Right cardiac atrium (tissue), 5 donors: ENCODE data around the gene CACYBP. TPM values are rescaled to one million over a fixed set of nuclear protein-coding genes. Genes with fewer than 3 reads are reported as not detected.

Experiments used
- ATAC-seq, 2 donors: fragments of 200-7000 bp; cut with Tn5 transposase; one replicate each; pipeline versions ENCODE4 v1.8.0 to v1.9.1; 2020; ENCODE audit warnings: moderate library complexity in 2 of 2, mild to moderate bottlenecking in 1 of 2
- DNase-seq, 3 donors: peaks; one replicate each; pipeline ENCODE4 v3.0.0-alpha.2; 2020
- H3K27ac ChIP-seq: one replicate; pipeline ENCODE4 v1.5.1; 2013; ENCODE audit warnings: mild to moderate bottlenecking, low read length, control low read depth, moderate library complexity
- H3K27me3 ChIP-seq: one replicate; pipeline ENCODE4 v1.6.1; 2013; ENCODE audit not compliant: control insufficient read depth, insufficient read depth
- H3K4me1 ChIP-seq: one replicate; pipeline ENCODE4 v1.6.1; 2013; ENCODE audit warnings: low read length; ENCODE audit not compliant: control insufficient read depth, insufficient read depth
- H3K4me3 ChIP-seq: one replicate; pipeline ENCODE4 v1.5.1; 2013; ENCODE audit warnings: low read length, control low read depth
- H3K9me3 ChIP-seq: one replicate; pipeline ENCODE4 v1.6.1; 2013; ENCODE audit warnings: low read length; ENCODE audit not compliant: control insufficient read depth
- WGBS: extraction: QIAGEN DNeasy Blood & Tissue Kit; methylation state at CpG from one replicate; pipeline ENCODE4 v1.1.7; 2013; 5-methylcytosine and 5-hydroxymethylcytosine counted together
- intact Hi-C, 4 donors: fragments of 100-400 bp; cut with DNase I; formaldehyde crosslinking; loops; one replicate each; pipeline versions ENCODE4 v1.11.0 to v1.14.0; 2022 to 2023
- polyA plus RNA-seq: library from polyadenylated mRNA; stranded (reverse); fragments of 200-250 nt; gene quantifications from one replicate; pipeline ENCODE4 v1.2.3, GENCODE V29; 2013
- total RNA-seq, 4 donors: library from RNA; stranded (reverse); fragmentation: NEBNext Ultra II Directional; extraction: Animal tissue kit (Norgen Biotek cat#: 25700); gene quantifications; one replicate each; pipeline ENCODE4 v1.2.1, GENCODE V29; 2021
- donor health status: healthy with polysubstance abuse.
- donor health status: DM: no; HTN: yes; CAD: no.
- donor health status: DM: no; HTN: no; CAD: no.
- donor health status: DM: no; HTN: yes; CAD: no; lungs with severe emphysema.
- donor health status: DM: yes; HTN: yes; CAD: no.

Gene CACYBP
- total and polyA plus RNA-seq, 5 donors, result 52.9 to 81.1 (median 72.9) TPM

GRCh38 chr1:174974711-174975119, 25.0 kb upstream of the CACYBP start:
- Histone ChIP-seq H3K27me3 (no peaks in the 10 kb centered on the region), H3K4me1 (no peaks in the 10 kb centered on the region), H3K9me3 (no peaks in the 10 kb centered on the region), H3K4me3 (no peak overlapping the region), H3K27ac (no peak overlapping the region)
- 46% methylated on average over 2 of the region's 2 CpGs for WGBS
- peak; percentile 61 to 68 for ATAC-seq
- intact Hi-C loops, result no loop called here
- DNase-seq, result peak in 2 of 3 donors; percentile 63 to 75

GRCh38 chr1:174975764-174976163, 24.0 kb upstream of the CACYBP start:
- intact Hi-C loops, result no loop called here
- ATAC-seq (no peak), DNase-seq (no peak)
- Histone ChIP-seq H3K4me1 (no peaks in the 10 kb centered on the region), H3K27ac (no peak overlapping the region), H3K27me3 (no peaks in the 10 kb centered on the region), H3K4me3 (no peak overlapping the region), H3K9me3 (no peaks in the 10 kb centered on the region)
- WGBS, result 68% methylated on average over 1 of the region's 1 CpG

GRCh38 chr1:174976436-174977108, 23.2 kb upstream of the CACYBP start:
- Histone ChIP-seq H3K27ac (peak overlapping the region; percentile 37), H3K27me3 (no peaks in the 10 kb centered on the region), H3K9me3 (no peaks in the 10 kb centered on the region), H3K4me3 (no peak overlapping the region), H3K4me1 (no peaks in the 10 kb centered on the region)
- intact Hi-C loops, result no loop called here
- DNase-seq, result no peak
- ATAC-seq, result peak; percentile 66 to 68
- 63% methylated on average over 4 of the region's 4 CpGs for WGBS

- Histone ChIP-seq H3K9me3 (no peaks in the 10 kb centered on the region), H3K4me1 (no peaks in the 10 kb centered on the region), H3K27me3 (no peaks in the 10 kb centered on the region), H3K4me3 (no peak overlapping the region), H3K27ac (no peak overlapping the region)
- ATAC-seq, result no peak
- DNase-seq, result no peak
- intact Hi-C loops, result loop anchor here in 2 of 4 donors (5.0 to 10.0 kb wide), 2 partner anchors 208 to 211 kb away; no protein-coding TSS in a partner anchor
These were observed 16.6 kb upstream of the CACYBP start for GRCh38 chr1:174982971-174983689.

GRCh38 chr1:174984952-174985351, 14.8 kb upstream of the CACYBP start:
- no peaks in the 10 kb centered on the region for H3K27me3 ChIP-seq

GRCh38 chr1:174988539-174988938, 11.2 kb upstream of the CACYBP start:
- Histone ChIP-seq H3K9me3 (no peaks in the 10 kb centered on the region), H3K4me3 (no peak overlapping the region), H3K4me1 (no peaks in the 10 kb centered on the region), H3K27me3 (no peaks in the 10 kb centered on the region), H3K27ac (no peak overlapping the region)
- intact Hi-C loops, result loop anchor here in 1 of 4 donors (10.0 kb wide), 1 partner anchor 214 kb away; no protein-coding TSS in a partner anchor
- ATAC-seq (no peak), DNase-seq (no peak)

More at GRCh38 chr1:174984952-174985351, 14.8 kb upstream of the CACYBP start:
- ATAC-seq (no peak), DNase-seq (no peak)
- H3K4me1 ChIP-seq, result no peaks in the 10 kb centered on the region
- H3K27ac ChIP-seq, result no peak overlapping the region
- 98% methylated on average over 4 of the region's 4 CpGs for WGBS
- no peak overlapping the region for H3K4me3 ChIP-seq
- H3K9me3 ChIP-seq, result no peaks in the 10 kb centered on the region
- intact Hi-C loops, result loop anchor here in 2 of 4 donors (5.0 to 10.0 kb wide), 2 partner anchors 210 to 213 kb away; no protein-coding TSS in a partner anchor

GRCh38 chr1:174988986-174989385, 10.8 kb upstream of the CACYBP start:
- intact Hi-C loops, result loop anchor here in 1 of 4 donors (10.0 kb wide), 1 partner anchor 214 kb away; no protein-coding TSS in a partner anchor
- WGBS, result 85% methylated on average over 3 of the region's 3 CpGs
- no peak for DNase-seq

GRCh38 chr1:174989536-174990220, 10.1 kb upstream of the CACYBP start:
- no peak overlapping the region for H3K4me3 ChIP-seq
- peak; percentile 59 to 68 for ATAC-seq
- WGBS, result 67% methylated on average over 5 of the region's 5 CpGs

More at GRCh38 chr1:174988986-174989385, 10.8 kb upstream of the CACYBP start:
- Histone ChIP-seq H3K4me1 (no peaks in the 10 kb centered on the region), H3K9me3 (no peaks in the 10 kb centered on the region), H3K27me3 (no peaks in the 10 kb centered on the region), H3K4me3 (no peak overlapping the region), H3K27ac (no peak overlapping the region)
- ATAC-seq, result no peak

GRCh38 chr1:174990382-174990999, 9.3 kb upstream of the CACYBP start:
- ATAC-seq (peak; percentile 86 to 87), DNase-seq (no peak)
- Histone ChIP-seq H3K9me3 (no peaks in the 10 kb centered on the region), H3K27ac (peak overlapping the region; percentile 23), H3K4me1 (no peaks in the 10 kb centered on the region), H3K27me3 (no peaks in the 10 kb centered on the region), H3K4me3 (peak overlapping the region; percentile 93)
- WGBS, result 46% methylated on average over 6 of the region's 6 CpGs
- intact Hi-C loops, result no loop called here

More at GRCh38 chr1:174989536-174990220, 10.1 kb upstream of the CACYBP start:
- Histone ChIP-seq H3K9me3 (no peaks in the 10 kb centered on the region), H3K27me3 (no peaks in the 10 kb centered on the region), H3K27ac (peak overlapping the region; percentile 50), H3K4me1 (no peaks in the 10 kb centered on the region)
- intact Hi-C loops, result loop anchor here in 1 of 4 donors (10.0 kb wide), 1 partner anchor 215 kb away; no protein-coding TSS in a partner anchor
- DNase-seq, result peak in 2 of 3 donors; percentile 49 to 72

- no peak overlapping the region for H3K4me3 ChIP-seq
- DNase-seq (no peak), ATAC-seq (no peak)
- 100% methylated on average over 1 of the region's 1 CpG for WGBS
- H3K9me3 ChIP-seq, result no peaks in the 10 kb centered on the region
- no peaks in the 10 kb centered on the region for H3K27me3 ChIP-seq
- intact Hi-C loops, result no loop called here
- H3K4me1 ChIP-seq, result no peaks in the 10 kb centered on the region
- no peak overlapping the region for H3K27ac ChIP-seq
These were observed 8.3 kb upstream of the CACYBP start for GRCh38 chr1:174991473-174991872.
